Neural crest cell (in vitro differentiated cells): ENCODE results near the gene PTPN2. TPM values are rescaled to one million over a fixed set of nuclear protein-coding genes. Genes with fewer than 3 reads are reported as not detected.
"Not testable (repeated sequence)": the region's sequence is repeated elsewhere in the genome, so short reads cannot be mapped to it uniquely, and the experiment has no call there.

Source experiments
- DNase-seq: peaks from one replicate; pipeline ENCODE4 v3.0.0; 2021; ENCODE audit warnings: low read depth, mixed read lengths, low spot score
- H3K27ac Mint-ChIP-seq: one replicate; pipeline ENCODE4 v1.8.0; 2021; ENCODE audit warnings: mild to moderate bottlenecking, mixed read lengths; ENCODE audit not compliant: unreplicated experiment
- H3K27me3 Mint-ChIP-seq: 2 replicates; pipeline ENCODE4 v1.8.0; 2021; ENCODE audit warnings: low read depth, mild to moderate bottlenecking, mixed read lengths
- H3K36me3 Mint-ChIP-seq: 2 replicates; pipeline ENCODE4 v1.8.0; 2021; ENCODE audit warnings: low read depth, mild to moderate bottlenecking, mixed read lengths
- H3K4me1 Mint-ChIP-seq: 2 replicates; pipeline ENCODE4 v1.8.0; 2021; ENCODE audit warnings: mixed read lengths
- H3K4me3 Mint-ChIP-seq: one replicate; pipeline ENCODE4 v1.8.0; 2021; ENCODE audit warnings: mild to moderate bottlenecking, mixed read lengths
- H3K9me3 Mint-ChIP-seq: 2 replicates; pipeline ENCODE4 v1.8.0; 2021; ENCODE audit warnings: mixed read lengths
- CTCF ChIP-seq: fragments of 200-600 bp; sonication (generic); conservative IDR thresholded peaks from 2 replicates; pipeline ENCODE4 v1.5.0; 2021; ENCODE audit warnings: antibody characterized with exemption, mild to moderate bottlenecking
- total RNA-seq: library from RNA; stranded (reverse); gene quantifications from 2 replicates; pipeline ENCODE4 v1.2.1, GENCODE V29; 2021

Gene PTPN2
- total RNA-seq, 1 donor from 2014 or later, result 34.4 TPM

- H3K27ac Mint-ChIP-seq, result peak overlapping the region; percentile 79
- peaks cover 3% of the 10 kb centered on the region for H3K36me3 Mint-ChIP-seq
- DNase-seq, result no peak
- peaks cover 43% of the 10 kb centered on the region for H3K4me1 Mint-ChIP-seq
- no peaks in the 10 kb centered on the region for H3K27me3 Mint-ChIP-seq
- H3K9me3 Mint-ChIP-seq, result peaks cover under 1% of the 10 kb centered on the region
- H3K4me3 Mint-ChIP-seq, result peak overlapping the region; percentile 95
- no peak for TF ChIP-seq CTCF
Observed at GRCh38 chr18:12883372-12883683, 709 bp downstream of the PTPN2 start.

DNA sequence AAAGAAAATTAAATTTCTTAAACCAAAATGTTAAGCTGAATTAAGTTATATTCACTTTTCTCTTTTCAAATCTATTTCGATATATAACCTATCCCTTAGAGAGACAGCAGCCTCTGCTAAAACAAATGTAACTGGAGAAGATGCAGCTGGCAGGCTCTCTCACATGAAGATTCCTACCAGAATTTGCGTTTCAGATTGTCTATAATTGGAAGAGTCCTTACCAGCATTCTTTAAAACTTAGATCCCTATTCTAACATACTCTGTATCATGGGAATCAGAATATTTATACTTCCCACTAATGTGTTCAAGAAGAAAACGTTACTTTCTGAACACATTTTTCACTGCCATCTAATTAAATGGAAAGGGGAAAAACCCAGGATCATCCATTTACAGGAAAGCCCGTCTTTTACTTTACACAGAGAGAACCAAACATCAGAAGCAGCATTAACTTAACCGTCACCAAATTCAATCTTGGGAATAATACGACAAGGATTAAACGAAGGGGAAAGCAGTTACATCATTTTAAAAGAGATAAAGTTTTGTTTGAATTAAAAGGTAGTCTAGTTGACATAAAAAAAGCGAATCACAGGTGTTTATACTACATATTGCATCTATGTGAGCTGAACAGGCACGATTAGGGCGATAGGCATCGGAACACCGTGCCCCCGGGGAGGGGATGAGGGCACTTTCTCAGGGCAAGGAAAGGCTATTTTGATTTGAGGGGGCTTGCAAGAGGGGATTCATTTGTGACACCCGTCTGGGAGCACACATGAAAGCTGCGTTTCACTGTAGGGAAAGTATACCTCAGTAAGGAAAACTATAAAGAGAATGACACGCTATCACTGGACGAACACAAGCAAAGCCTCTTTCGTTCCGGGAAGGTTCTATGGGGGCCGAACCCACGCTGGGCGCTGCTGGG lies 1.3 kb downstream of the PTPN2 start:
- H3K4me3 Mint-ChIP-seq, result peak overlapping the region; percentile 89
- H3K27me3 Mint-ChIP-seq, result no peaks in the 10 kb centered on the region
- no peak for TF ChIP-seq CTCF
- H3K27ac Mint-ChIP-seq, result peak overlapping the region; percentile 79
- peaks cover 43% of the 10 kb centered on the region for H3K4me1 Mint-ChIP-seq
- H3K36me3 Mint-ChIP-seq, result no peaks in the 10 kb centered on the region
- no peaks in the 10 kb centered on the region for H3K9me3 Mint-ChIP-seq
- DNase-seq, result no peak

DNA sequence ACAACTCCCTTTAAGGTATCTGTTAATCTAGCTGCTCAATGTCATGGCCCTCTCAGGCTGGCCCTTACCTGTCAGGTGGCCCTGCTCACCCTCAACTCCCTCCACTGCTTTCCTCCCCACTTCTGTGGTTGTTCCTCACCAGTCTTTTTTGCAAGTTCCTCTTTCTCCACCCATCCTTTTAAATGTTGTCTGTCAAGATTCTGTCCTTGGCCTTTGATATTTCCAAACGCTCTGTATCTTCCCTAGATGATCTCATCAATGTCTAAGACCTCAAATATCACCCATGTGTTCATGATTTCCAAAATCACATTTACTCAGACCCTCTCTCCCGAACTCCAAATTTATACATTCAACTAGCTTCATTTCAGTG lies 3.5 kb downstream of the PTPN2 start:
- no peaks in the 10 kb centered on the region for H3K27me3 Mint-ChIP-seq
- no peak for DNase-seq
- H3K27ac Mint-ChIP-seq, result no peak overlapping the region
- no peaks in the 10 kb centered on the region for H3K9me3 Mint-ChIP-seq
- no peak for TF ChIP-seq CTCF
- H3K36me3 Mint-ChIP-seq, result peaks cover 10% of the 10 kb centered on the region
- peaks cover 49% of the 10 kb centered on the region for H3K4me1 Mint-ChIP-seq
- no peak overlapping the region for H3K4me3 Mint-ChIP-seq

DNA sequence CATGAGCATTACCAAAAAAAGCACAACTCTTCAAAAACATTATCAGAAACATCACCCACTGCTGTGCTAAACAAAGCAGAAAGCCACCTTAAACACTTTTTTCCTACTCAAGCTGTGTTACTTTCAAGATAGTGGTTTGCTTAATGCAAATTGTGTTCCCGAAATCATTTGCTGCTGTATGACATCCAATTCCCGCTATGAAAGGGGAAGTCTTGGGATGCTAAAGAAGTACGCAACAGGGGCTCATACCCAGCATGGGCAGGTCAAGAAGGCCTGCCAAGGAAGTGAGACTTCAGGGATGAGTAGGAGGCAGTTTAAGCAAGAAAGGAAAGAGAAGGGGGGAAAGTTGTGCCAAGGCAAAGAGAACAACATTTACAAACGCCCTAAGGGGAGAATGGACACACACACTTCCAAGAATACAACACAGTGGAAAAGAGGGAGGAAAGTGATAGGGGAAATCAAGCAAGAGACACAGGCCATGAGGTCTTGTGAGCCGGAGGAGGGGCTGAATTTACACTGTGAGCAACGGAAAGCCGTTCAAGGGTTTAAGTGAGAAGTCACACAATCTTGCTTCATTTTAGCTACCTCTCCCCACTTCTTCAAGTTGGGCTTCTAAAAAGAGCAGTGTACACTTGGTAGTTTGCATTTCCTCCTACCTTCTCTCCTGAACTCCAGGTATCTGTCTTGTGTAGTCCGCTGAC lies 4.0 kb downstream of the PTPN2 start:
- Mint-ChIP-seq H3K4me3 (peak overlapping the region; percentile 81), H3K4me1 (peaks cover 53% of the 10 kb centered on the region)

DNA sequence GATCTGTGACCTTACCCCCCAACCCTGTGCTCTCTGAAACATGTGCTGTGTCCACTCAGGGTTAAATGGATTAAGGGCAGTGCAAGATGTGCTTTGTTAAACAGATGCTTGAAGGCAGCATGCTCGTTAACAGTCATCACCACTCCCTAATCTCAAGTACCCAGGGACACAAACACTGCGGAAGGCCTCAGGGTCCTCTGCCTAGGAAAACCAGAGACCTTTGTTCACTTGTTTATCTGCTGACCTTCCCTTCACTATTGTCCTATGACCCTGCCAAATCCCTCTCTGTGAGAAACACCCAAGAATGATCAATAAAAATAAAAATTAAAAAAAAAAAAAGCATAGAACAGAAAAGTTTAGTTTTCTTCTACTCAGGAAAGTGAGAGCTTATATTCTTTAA lies 9.0 kb downstream of the PTPN2 start:
- not testable (repeated sequence) for H3K27ac Mint-ChIP-seq, DNase-seq, H3K27me3 Mint-ChIP-seq, H3K9me3 Mint-ChIP-seq
- peaks cover 24% of the 10 kb centered on the region for H3K4me1 Mint-ChIP-seq
- peaks cover 18% of the 10 kb centered on the region for H3K36me3 Mint-ChIP-seq
- H3K4me3 Mint-ChIP-seq, result peak overlapping the region; percentile 44

More for the DNA sequence above, 4.0 kb downstream of the PTPN2 start:
- no peak overlapping the region for H3K27ac Mint-ChIP-seq
- no peak for TF ChIP-seq CTCF
- no peaks in the 10 kb centered on the region for H3K27me3 Mint-ChIP-seq
- H3K9me3 Mint-ChIP-seq, result no peaks in the 10 kb centered on the region
- DNase-seq, result no peak
- H3K36me3 Mint-ChIP-seq, result peaks cover 11% of the 10 kb centered on the region

- H3K4me1 Mint-ChIP-seq, result peaks cover 16% of the 10 kb centered on the region
- not testable (repeated sequence) for H3K27ac Mint-ChIP-seq, H3K9me3 Mint-ChIP-seq, H3K4me3 Mint-ChIP-seq, H3K27me3 Mint-ChIP-seq, DNase-seq
- peaks cover 18% of the 10 kb centered on the region for H3K36me3 Mint-ChIP-seq
Observed at GRCh38 chr18:12873961-12874567, 10.0 kb downstream of the PTPN2 start.
